ENCODE results near the gene CACNA2D3. TPM values are rescaled to one million over a fixed set of nuclear protein-coding genes. Genes with fewer than 3 reads are reported as not detected.

Gene CACNA2D3
- total RNA-seq, 1 donor from 2014 or later = 0.29 TPM

GRCh38 chr3:54427941-54428871 is 305.9 kb downstream of the CACNA2D3 start:
- peaks cover 12% of the 10 kb centered on the region for H3K4me1 Mint-ChIP-seq (ENCODE audit: low read depth)
- TF ChIP-seq, protein P1, sequence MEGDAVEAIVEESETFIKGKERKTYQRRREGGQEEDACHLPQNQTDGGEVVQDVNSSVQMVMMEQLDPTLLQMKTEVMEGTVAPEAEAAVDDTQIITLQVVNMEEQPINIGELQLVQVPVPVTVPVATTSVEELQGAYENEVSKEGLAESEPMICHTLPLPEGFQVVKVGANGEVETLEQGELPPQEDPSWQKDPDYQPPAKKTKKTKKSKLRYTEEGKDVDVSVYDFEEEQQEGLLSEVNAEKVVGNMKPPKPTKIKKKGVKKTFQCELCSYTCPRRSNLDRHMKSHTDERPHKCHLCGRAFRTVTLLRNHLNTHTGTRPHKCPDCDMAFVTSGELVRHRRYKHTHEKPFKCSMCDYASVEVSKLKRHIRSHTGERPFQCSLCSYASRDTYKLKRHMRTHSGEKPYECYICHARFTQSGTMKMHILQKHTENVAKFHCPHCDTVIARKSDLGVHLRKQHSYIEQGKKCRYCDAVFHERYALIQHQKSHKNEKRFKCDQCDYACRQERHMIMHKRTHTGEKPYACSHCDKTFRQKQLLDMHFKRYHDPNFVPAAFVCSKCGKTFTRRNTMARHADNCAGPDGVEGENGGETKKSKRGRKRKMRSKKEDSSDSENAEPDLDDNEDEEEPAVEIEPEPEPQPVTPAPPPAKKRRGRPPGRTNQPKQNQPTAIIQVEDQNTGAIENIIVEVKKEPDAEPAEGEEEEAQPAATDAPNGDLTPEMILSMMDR (IDR thresholded peaks at IDR 0.05; ENCODE audit: unreplicated experiment) = peak; percentile 90
- H3K9me3 Mint-ChIP-seq (ENCODE audit: low read depth) = no peaks in the 10 kb centered on the region
- DNase-seq (ENCODE audit: low spot score, unreplicated experiment) = peak; percentile 40
- H3K36me3 Mint-ChIP-seq (ENCODE audit: insufficient read depth) = no peaks in the 10 kb centered on the region
- peaks cover 3% of the 10 kb centered on the region for H3K27me3 Mint-ChIP-seq
- H3K4me3 Mint-ChIP-seq (ENCODE audit: low read depth) = no peak overlapping the region
- H3K27ac Mint-ChIP-seq = peak overlapping the region; percentile 16

DNA sequence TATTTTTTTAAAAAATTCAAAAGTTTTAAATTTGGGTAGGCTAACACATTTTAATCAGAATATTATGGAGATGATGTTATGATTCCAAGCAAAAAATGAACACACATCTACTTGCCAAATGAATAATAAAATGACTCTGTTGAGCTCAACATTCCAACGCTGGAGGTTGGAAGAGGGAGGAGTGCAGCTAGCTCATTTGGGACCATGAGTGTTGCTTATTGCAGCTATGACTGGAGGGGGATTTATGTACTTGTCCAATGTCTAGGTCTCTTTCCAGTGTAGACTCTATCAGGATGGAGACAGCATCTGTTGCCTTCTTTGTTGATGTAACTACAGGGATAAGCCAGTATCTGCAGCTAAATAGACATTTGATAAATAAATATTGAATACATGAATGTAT is 310.6 kb downstream of the CACNA2D3 start:
- Mint-ChIP-seq H3K36me3 (ENCODE audit: insufficient read depth) (no peaks in the 10 kb centered on the region), H3K27me3 (no peaks in the 10 kb centered on the region), H3K27ac (no peak overlapping the region), H3K9me3 (ENCODE audit: low read depth) (no peaks in the 10 kb centered on the region), H3K4me3 (ENCODE audit: low read depth) (no peak overlapping the region), H3K4me1 (ENCODE audit: low read depth) (peaks cover 6% of the 10 kb centered on the region)
- TF ChIP-seq, protein P1 (IDR thresholded peaks at IDR 0.05; ENCODE audit: unreplicated experiment) = no peak
- DNase-seq (ENCODE audit: low spot score, unreplicated experiment) = no peak

- H3K4me1 Mint-ChIP-seq (ENCODE audit: low read depth) = no peaks in the 10 kb centered on the region
- peak; percentile 23 for DNase-seq (ENCODE audit: low spot score, unreplicated experiment)
- H3K36me3 Mint-ChIP-seq (ENCODE audit: insufficient read depth) = no peaks in the 10 kb centered on the region
- TF ChIP-seq, protein P1 (IDR thresholded peaks at IDR 0.05; ENCODE audit: unreplicated experiment) = peak; percentile 66
- H3K27me3 Mint-ChIP-seq = no peaks in the 10 kb centered on the region
- no peak overlapping the region for H3K4me3 Mint-ChIP-seq (ENCODE audit: low read depth)
- no peaks in the 10 kb centered on the region for H3K9me3 Mint-ChIP-seq (ENCODE audit: low read depth)
- no peak overlapping the region for H3K27ac Mint-ChIP-seq
Observed at GRCh38 chr3:54433846-54434245, 311.5 kb downstream of the CACNA2D3 start.

DNA sequence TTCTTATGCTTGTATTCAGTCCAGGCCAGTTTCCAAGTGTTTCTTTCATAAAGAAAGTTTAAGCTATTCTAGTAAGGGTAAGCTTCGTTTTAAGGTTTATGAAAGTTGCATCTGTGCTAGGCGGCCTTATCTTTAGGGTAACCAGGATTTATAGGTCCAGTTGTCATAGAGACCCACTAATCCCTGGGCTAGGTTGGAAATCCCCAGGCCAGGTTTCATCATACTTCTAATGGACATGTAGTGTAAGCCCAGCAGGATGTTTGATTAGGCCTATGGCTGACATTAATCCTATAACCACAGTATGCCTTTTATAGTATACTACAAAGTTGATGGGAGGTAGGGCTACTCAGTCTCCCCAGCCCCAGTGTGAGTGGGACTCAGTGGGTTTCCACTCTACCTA is 312.4 kb downstream of the CACNA2D3 start:
- no peak overlapping the region for H3K27ac Mint-ChIP-seq
- H3K36me3 Mint-ChIP-seq (ENCODE audit: insufficient read depth) = no peaks in the 10 kb centered on the region
- H3K27me3 Mint-ChIP-seq = no peaks in the 10 kb centered on the region
- H3K4me3 Mint-ChIP-seq (ENCODE audit: low read depth) = no peak overlapping the region
- no peaks in the 10 kb centered on the region for H3K4me1 Mint-ChIP-seq (ENCODE audit: low read depth)
- no peak for DNase-seq (ENCODE audit: low spot score, unreplicated experiment)
- TF ChIP-seq, protein P1 (IDR thresholded peaks at IDR 0.05; ENCODE audit: unreplicated experiment) = no peak
- no peaks in the 10 kb centered on the region for H3K9me3 Mint-ChIP-seq (ENCODE audit: low read depth)

GRCh38 chr3:54437271-54437670 is 314.9 kb downstream of the CACNA2D3 start:
- no peak overlapping the region for H3K4me3 Mint-ChIP-seq (ENCODE audit: low read depth)
- no peak overlapping the region for H3K27ac Mint-ChIP-seq
- TF ChIP-seq, protein P1 (IDR thresholded peaks at IDR 0.05; ENCODE audit: unreplicated experiment) = no peak
- no peaks in the 10 kb centered on the region for H3K4me1 Mint-ChIP-seq (ENCODE audit: low read depth)
- no peaks in the 10 kb centered on the region for H3K9me3 Mint-ChIP-seq (ENCODE audit: low read depth)
- H3K36me3 Mint-ChIP-seq (ENCODE audit: insufficient read depth) = no peaks in the 10 kb centered on the region
- H3K27me3 Mint-ChIP-seq = no peaks in the 10 kb centered on the region
- no peak for DNase-seq (ENCODE audit: low spot score, unreplicated experiment)
